ENCODE results near the gene PTGES3L. TPM values are rescaled to one million over a fixed set of nuclear protein-coding genes. Genes with fewer than 3 reads are reported as not detected.

The PTGES3L gene
- total and polyA plus RNA-seq, 2 of the 13 experiments (the other 11 are each of a cell fraction or from before 2014, with no cell fraction given) = 1.2 to 2.9 TPM

DNA sequence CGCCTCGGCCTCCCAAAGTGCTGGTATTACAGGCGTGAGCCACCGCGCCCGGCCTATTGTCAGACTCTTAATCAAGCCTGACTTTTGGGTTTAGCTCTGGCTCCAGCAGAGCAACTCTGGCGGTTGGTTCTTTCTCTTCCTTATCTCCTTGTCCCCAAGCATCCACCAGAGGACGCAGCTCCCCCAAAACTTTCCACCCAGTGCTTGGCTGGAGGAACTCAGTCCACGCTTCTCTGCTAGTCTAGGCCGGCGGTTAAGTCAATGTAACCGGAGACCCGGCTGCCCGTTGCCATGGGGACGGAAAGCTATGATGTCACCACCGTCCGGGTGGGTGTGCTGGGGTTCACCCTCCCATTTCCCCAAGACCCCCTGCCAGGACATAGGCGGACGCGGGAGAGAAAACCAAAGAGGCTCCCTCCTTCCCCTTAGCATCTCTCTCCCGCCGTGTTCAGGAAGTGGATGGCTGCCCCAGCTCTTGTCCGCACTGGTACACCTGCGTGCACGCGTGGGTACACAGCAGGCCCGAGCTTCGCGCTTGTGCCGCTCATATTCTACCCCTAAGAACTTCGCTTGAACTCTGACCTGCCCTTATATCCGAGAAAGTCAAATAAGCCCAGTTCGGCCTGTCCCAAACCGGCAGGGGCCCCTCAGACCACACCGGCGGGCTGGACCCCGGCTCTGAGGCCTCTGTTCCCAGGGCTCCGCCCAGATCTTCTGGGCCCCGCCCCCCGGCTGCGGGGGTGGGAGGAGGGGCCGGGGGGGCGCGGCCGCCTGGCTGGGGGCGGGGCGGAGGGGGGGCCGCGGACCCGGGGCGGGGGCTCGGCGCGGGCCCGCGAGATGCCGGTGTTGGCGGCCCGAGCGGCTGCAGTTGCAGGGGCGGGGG lies 44.8 kb upstream of the PTGES3L start, which contains the start of gene RND2 (continued):
- TF ChIP-seq, protein P1, sequence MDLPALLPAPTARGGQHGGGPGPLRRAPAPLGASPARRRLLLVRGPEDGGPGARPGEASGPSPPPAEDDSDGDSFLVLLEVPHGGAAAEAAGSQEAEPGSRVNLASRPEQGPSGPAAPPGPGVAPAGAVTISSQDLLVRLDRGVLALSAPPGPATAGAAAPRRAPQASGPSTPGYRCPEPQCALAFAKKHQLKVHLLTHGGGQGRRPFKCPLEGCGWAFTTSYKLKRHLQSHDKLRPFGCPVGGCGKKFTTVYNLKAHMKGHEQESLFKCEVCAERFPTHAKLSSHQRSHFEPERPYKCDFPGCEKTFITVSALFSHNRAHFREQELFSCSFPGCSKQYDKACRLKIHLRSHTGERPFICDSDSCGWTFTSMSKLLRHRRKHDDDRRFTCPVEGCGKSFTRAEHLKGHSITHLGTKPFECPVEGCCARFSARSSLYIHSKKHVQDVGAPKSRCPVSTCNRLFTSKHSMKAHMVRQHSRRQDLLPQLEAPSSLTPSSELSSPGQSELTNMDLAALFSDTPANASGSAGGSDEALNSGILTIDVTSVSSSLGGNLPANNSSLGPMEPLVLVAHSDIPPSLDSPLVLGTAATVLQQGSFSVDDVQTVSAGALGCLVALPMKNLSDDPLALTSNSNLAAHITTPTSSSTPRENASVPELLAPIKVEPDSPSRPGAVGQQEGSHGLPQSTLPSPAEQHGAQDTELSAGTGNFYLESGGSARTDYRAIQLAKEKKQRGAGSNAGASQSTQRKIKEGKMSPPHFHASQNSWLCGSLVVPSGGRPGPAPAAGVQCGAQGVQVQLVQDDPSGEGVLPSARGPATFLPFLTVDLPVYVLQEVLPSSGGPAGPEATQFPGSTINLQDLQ (CRISPR knock-in tag; IDR thresholded peaks at IDR 0.05) = no peak
- TF ChIP-seq SMAD9 (CRISPR knock-in tag; IDR thresholded peaks at IDR 0.05) (peak; percentile 78; the same call in 1 of the 2 replicates), MZF1 (CRISPR knock-in tag; IDR thresholded peaks at IDR 0.05; ENCODE audit: borderline replicate concordance) (no peak), ZNF354B (CRISPR knock-in tag; IDR thresholded peaks at IDR 0.05) (no peak), ZNF496 (CRISPR knock-in tag; IDR thresholded peaks at IDR 0.05; ENCODE audit: insufficient replicate concordance) (no peak), ZNF546 (CRISPR knock-in tag; conservative IDR thresholded peaks at IDR 0.05) (peak; percentile 75; the same call in 1 of the 2 replicates), ATM (IDR thresholded peaks at IDR 0.05; ENCODE audit: borderline replicate concordance) (no peak), SIX1 (CRISPR knock-in tag; IDR thresholded peaks at IDR 0.05; ENCODE audit: borderline replicate concordance) (0 out of 2 replicates have a peak, but pooled peaks have one; percentile 35), ZBTB7B (CRISPR knock-in tag; IDR thresholded peaks at IDR 0.05) (peak; percentile 80; the same call in 1 of the 2 replicates), ZNF34 (CRISPR knock-in tag; IDR thresholded peaks at IDR 0.05; ENCODE audit: borderline replicate concordance) (no peak), ZNF777 (CRISPR knock-in tag; IDR thresholded peaks at IDR 0.05) (no peak), ATAD3A (CRISPR knock-in tag; IDR thresholded peaks at IDR 0.05) (0 out of 2 replicates have a peak, but pooled peaks have one; percentile 84), ZNF160 (CRISPR knock-in tag; IDR thresholded peaks at IDR 0.05) (no peak), AGO1 (IDR thresholded peaks at IDR 0.05; ENCODE audit: low read depth, low read length, poor library complexity, severe bottlenecking) (no peak), ZNF552 (CRISPR knock-in tag; IDR thresholded peaks at IDR 0.05; ENCODE audit: borderline replicate concordance) (0 out of 2 replicates have a peak, but pooled peaks have one; percentile 65), SMC3 (IDR thresholded peaks at IDR 0.05; ENCODE audit: low read length) (peak; percentile 98), ZNF326 (CRISPR knock-in tag; IDR thresholded peaks at IDR 0.05; ENCODE audit: borderline replicate concordance) (no peak), NAIF1 (CRISPR knock-in tag; IDR thresholded peaks at IDR 0.05; ENCODE audit: borderline replicate concordance) (no peak), KDM1A (CRISPR knock-in tag; IDR thresholded peaks at IDR 0.05) (no peak)
- TF ChIP-seq, protein P2, sequence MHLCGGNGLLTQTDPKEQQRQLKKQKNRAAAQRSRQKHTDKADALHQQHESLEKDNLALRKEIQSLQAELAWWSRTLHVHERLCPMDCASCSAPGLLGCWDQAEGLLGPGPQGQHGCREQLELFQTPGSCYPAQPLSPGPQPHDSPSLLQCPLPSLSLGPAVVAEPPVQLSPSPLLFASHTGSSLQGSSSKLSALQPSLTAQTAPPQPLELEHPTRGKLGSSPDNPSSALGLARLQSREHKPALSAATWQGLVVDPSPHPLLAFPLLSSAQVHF (CRISPR knock-in tag; IDR thresholded peaks at IDR 0.05) = no peak
- TF ChIP-seq, protein P3, sequence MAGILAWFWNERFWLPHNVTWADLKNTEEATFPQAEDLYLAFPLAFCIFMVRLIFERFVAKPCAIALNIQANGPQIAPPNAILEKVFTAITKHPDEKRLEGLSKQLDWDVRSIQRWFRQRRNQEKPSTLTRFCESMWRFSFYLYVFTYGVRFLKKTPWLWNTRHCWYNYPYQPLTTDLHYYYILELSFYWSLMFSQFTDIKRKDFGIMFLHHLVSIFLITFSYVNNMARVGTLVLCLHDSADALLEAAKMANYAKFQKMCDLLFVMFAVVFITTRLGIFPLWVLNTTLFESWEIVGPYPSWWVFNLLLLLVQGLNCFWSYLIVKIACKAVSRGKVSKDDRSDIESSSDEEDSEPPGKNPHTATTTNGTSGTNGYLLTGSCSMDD (CRISPR knock-in tag; IDR thresholded peaks at IDR 0.05) = no peak
- TF ChIP-seq, protein P4, sequence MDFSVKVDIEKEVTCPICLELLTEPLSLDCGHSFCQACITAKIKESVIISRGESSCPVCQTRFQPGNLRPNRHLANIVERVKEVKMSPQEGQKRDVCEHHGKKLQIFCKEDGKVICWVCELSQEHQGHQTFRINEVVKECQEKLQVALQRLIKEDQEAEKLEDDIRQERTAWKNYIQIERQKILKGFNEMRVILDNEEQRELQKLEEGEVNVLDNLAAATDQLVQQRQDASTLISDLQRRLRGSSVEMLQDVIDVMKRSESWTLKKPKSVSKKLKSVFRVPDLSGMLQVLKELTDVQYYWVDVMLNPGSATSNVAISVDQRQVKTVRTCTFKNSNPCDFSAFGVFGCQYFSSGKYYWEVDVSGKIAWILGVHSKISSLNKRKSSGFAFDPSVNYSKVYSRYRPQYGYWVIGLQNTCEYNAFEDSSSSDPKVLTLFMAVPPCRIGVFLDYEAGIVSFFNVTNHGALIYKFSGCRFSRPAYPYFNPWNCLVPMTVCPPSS (IDR thresholded peaks at IDR 0.05) = no peak
- TF ChIP-seq, protein P5, sequence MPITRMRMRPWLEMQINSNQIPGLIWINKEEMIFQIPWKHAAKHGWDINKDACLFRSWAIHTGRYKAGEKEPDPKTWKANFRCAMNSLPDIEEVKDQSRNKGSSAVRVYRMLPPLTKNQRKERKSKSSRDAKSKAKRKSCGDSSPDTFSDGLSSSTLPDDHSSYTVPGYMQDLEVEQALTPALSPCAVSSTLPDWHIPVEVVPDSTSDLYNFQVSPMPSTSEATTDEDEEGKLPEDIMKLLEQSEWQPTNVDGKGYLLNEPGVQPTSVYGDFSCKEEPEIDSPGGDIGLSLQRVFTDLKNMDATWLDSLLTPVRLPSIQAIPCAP (CRISPR knock-in tag; IDR thresholded peaks at IDR 0.05; ENCODE audit: low read depth) = no peak

All from HepG2 (cell line).